ENCODE results near the gene NAALADL2.

GRCh38 chr3:174862666-174863065 is 3.5 kb downstream of the NAALADL2 start:
- TF ChIP-seq CTCF (IDR thresholded peaks at IDR 0.05) = no peak
- TF ChIP-seq POLR2A (IDR thresholded peaks at IDR 0.05) = no peak
